Neural cell (in vitro differentiated cells): ENCODE measurements around the gene NRXN2.

ENCODE experiments used
- EZH2 ChIP-seq: fragments of 200-600, 300-800 bp; shearing (Covaris generic), sonication (generic); IDR thresholded peaks from 2 replicates; pipeline ENCODE4 v1.6.1; 2014; ENCODE audit warnings: antibody characterized with exemption, low read length, borderline replicate concordance, mild to moderate bottlenecking; ENCODE audit not compliant: insufficient read depth, poor library complexity, severe bottlenecking
- POLR2AphosphoS5 ChIP-seq: IDR thresholded peaks from 2 replicates; pipeline ENCODE4 v1.6.1; 2012
- TAF1 ChIP-seq: IDR thresholded peaks from 2 replicates; pipeline ENCODE4 v1.6.1; 2012; ENCODE audit warnings: low read depth
- TF ChIP-seq, protein P1 (sequence below): fragments of 450-650 bp; IDR thresholded peaks from 2 replicates; pipeline ENCODE4 v1.5.1; 2014; ENCODE audit warnings: antibody characterized with exemption, mild to moderate bottlenecking, moderate library complexity; ENCODE audit not compliant: poor library complexity, severe bottlenecking

DNA sequence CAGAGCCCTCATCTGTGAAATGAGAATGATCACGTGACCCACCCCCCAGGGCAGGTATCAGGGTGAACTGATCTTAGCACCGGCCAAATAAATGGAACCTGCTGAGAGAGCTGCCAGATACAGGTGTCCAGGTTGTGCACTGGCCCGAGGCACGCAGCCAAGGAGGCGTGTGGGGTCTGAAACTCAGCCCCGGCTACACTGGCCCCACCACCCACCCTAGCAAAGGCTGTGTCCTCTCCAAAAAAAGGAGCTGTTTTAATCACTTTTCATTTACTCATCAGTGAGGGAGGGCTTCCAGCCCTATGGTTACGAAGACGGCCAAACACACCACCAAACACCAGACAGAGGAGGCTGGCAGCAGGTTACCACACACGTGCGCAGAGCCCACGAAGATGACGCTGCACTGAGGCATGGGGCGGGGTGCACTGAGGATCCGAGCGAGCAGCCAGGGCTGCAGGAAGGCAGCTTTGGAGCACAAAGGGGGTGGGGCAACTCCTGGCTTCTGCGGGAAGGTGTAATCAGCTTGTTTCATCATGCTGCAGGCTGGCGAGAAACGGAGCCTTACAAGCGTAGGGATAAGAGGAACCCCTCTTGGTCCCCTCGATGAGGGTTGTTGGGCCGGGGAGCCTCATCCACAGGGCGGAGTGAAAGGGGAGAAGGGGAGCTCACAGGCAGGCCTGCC is 151.4 kb downstream of the NRXN2 start:
- TF ChIP-seq, protein P1, sequence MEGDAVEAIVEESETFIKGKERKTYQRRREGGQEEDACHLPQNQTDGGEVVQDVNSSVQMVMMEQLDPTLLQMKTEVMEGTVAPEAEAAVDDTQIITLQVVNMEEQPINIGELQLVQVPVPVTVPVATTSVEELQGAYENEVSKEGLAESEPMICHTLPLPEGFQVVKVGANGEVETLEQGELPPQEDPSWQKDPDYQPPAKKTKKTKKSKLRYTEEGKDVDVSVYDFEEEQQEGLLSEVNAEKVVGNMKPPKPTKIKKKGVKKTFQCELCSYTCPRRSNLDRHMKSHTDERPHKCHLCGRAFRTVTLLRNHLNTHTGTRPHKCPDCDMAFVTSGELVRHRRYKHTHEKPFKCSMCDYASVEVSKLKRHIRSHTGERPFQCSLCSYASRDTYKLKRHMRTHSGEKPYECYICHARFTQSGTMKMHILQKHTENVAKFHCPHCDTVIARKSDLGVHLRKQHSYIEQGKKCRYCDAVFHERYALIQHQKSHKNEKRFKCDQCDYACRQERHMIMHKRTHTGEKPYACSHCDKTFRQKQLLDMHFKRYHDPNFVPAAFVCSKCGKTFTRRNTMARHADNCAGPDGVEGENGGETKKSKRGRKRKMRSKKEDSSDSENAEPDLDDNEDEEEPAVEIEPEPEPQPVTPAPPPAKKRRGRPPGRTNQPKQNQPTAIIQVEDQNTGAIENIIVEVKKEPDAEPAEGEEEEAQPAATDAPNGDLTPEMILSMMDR = no peak
- TF ChIP-seq EZH2 (no peak), TAF1 (no peak), POLR2AphosphoS5 (no peak)
